ENCODE results near the gene OR8J1.

Gene OR8J1, protein sequence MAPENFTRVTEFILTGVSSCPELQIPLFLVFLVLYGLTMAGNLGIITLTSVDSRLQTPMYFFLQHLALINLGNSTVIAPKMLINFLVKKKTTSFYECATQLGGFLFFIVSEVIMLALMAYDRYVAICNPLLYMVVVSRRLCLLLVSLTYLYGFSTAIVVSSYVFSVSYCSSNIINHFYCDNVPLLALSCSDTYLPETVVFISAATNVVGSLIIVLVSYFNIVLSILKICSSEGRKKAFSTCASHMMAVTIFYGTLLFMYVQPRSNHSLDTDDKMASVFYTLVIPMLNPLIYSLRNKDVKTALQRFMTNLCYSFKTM

DNA sequence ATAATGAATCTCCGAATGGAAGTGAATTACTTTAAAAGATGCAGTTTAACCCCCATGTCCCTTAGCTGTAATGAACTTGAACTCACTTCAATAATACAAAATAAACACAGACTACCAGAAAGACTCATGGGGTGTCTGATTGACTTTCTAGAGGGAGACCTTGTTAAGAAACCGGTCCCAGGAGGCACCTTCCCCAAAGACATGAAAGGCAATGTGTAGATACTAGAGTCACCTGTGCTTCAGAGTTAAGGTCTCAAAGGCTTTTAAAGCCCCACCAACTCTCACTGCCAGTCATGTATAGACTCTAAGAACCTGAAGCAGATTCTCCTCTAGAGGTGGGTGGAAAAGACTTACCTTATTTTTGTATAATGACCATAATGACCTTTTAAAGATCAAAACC lies at the start of gene OR8J1:
TSS of gene OR8J1 (plus strand) at position 301 of the 400 bp plus-strand sequence. CDS start 5,956 bp downstream, outside the sequence.
- no peak for DNase-seq (ENCODE audit: low read depth)
- TF ChIP-seq, protein P1, sequence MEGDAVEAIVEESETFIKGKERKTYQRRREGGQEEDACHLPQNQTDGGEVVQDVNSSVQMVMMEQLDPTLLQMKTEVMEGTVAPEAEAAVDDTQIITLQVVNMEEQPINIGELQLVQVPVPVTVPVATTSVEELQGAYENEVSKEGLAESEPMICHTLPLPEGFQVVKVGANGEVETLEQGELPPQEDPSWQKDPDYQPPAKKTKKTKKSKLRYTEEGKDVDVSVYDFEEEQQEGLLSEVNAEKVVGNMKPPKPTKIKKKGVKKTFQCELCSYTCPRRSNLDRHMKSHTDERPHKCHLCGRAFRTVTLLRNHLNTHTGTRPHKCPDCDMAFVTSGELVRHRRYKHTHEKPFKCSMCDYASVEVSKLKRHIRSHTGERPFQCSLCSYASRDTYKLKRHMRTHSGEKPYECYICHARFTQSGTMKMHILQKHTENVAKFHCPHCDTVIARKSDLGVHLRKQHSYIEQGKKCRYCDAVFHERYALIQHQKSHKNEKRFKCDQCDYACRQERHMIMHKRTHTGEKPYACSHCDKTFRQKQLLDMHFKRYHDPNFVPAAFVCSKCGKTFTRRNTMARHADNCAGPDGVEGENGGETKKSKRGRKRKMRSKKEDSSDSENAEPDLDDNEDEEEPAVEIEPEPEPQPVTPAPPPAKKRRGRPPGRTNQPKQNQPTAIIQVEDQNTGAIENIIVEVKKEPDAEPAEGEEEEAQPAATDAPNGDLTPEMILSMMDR (IDR thresholded peaks at IDR 0.05; ENCODE audit: low read length, missing control alignments), result no peak
- no peak within 1 kb of the TSS for H3K4me3 ChIP-seq (replicated peaks; ENCODE audit: low read depth, low read length)

DNA sequence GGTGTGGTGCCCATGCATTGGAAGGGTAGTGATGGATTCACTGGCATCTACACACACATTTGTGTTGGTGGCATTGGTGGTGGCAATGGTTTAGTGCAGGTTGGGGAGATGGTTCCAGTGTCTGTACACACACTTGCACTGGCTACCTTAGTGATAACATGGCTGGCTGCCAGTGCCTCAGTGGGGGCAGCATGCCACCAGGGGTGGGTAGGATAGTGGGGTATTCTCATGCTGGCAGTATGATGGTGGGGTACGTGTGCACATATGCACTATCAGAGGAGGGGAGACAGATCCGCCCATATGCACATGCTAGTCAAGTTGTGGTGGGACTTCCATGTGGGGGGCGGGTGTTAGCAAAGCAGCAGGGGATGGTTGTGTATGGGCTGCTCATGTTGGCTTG lies 46.3 kb upstream of the OR8J1 start:
- no peak overlapping the region for H3K4me3 ChIP-seq (replicated peaks; ENCODE audit: low read depth, low read length)
- TF ChIP-seq, protein P1 (IDR thresholded peaks at IDR 0.05; ENCODE audit: low read length, missing control alignments), result no peak
- no peak for DNase-seq (ENCODE audit: low read depth)

DNA sequence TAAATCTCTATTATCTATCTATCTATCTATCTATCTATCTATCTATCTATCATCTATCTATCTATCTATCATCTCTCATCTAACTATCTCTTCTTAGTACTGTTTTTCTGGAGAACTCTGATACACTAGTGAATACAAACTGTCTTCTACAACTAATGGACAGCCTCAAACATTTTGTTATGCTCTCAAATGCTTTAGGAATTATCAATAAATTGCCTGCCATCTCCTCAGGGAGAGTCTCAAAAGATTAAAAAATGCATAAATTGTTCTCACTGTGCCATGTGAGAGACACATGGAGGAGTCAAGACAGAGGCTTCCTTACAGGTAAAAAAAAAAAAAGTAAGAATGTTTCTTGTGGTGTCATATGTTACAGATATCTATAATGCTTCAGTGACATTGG lies 39.2 kb upstream of the OR8J1 start, which contains the start of gene OR8K3:
TSS of gene OR8K3 (plus strand) at position 301 of the 400 bp plus-strand sequence. CDS start 3,163 bp downstream, outside the sequence.
- no peak for DNase-seq (ENCODE audit: low read depth)
- H3K4me3 ChIP-seq (replicated peaks; ENCODE audit: low read depth, low read length), result no peak within 1 kb of the TSS
- TF ChIP-seq, protein P1 (IDR thresholded peaks at IDR 0.05; ENCODE audit: low read length, missing control alignments), result no peak

DNA sequence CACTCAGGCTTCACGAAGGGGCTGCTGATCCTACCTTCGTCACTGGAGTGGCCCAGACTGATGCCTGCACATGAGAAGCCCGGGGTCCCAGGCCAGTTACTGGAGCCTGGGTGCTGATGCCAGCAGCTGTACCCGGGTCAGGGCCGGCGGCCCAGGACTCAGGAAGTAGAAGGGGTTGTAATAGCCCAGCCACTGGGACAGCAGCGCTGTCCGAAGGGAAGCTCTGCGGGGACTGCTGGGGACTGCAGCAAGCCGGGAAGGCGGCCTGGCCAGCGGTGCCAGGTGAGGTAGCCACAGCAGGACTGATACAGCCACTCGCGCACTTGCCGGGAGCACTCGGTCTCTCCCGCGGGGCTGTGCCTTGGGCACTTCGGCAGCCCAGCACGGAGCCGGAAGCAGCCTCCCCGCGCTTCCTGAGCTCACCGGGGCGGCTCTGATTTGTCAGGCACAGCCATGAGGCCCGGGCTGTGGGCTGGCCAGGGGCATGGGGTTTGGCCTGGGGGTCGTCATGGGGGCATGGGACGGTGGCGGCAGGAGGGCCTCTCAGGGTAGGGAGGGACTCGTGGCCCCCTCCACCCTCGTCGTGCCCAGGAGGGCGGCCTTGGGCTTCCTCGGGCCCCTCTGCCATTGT lies 22.1 kb upstream of the OR8J1 start:
- H3K4me3 ChIP-seq (replicated peaks; ENCODE audit: low read depth, low read length), result no peak overlapping the region
- TF ChIP-seq, protein P1 (IDR thresholded peaks at IDR 0.05; ENCODE audit: low read length, missing control alignments), result no peak
- no peak for DNase-seq (ENCODE audit: low read depth)

DNA sequence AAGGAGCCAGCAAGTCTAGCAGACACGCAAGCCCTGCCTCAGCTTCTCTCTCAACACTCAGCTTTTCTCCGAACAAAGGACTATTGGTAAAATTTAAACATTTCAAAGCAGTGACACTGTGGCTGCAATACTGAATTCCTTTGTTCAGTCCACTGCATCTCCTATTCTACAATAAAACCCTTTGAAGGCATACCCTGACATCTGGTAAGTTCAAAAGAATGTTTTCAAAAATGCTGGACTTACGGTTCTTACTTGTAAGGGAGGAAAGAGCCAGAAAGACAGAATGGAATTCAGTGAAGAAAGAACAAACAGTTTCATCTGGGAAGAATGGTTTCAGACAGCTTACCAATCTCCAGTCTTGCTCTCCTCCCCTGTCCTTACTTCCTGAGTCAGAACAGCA lies 20.9 kb upstream of the OR8J1 start:
- no peak for DNase-seq (ENCODE audit: low read depth)
- TF ChIP-seq, protein P1 (IDR thresholded peaks at IDR 0.05; ENCODE audit: low read length, missing control alignments), result no peak
- H3K4me3 ChIP-seq (replicated peaks; ENCODE audit: low read depth, low read length), result no peak overlapping the region

DNA sequence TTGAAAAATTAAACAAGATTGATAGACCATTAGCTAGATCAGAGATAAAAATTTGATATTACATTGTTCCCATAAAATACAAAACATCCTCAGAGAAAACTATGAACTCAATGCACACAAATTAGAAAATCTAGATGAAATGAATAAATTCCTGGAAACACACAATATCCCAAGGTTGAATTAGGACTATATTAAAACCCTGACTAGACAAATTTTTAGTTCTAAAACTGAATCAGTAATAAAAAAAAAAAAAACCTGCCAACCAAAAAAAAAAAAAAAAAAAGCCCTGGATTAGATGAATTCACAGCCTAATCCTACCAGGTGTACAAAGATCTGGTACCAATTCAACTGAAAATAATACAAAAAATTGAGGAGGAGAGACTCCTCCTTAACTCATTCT lies 13.8 kb upstream of the OR8J1 start:
- no peak overlapping the region for H3K4me3 ChIP-seq (replicated peaks; ENCODE audit: low read depth, low read length)
- TF ChIP-seq, protein P1 (IDR thresholded peaks at IDR 0.05; ENCODE audit: low read length, missing control alignments), result no peak
- no peak for DNase-seq (ENCODE audit: low read depth)
